CD14-positive monocyte (primary cell): ENCODE data around the gene CARM1. TPM values are rescaled to one million over a fixed set of nuclear protein-coding genes. Genes with fewer than 3 reads are reported as not detected.
A peak's percentile ranks its signal among the peaks of the same experiment; 100 is the strongest.

Experiments
- DNase-seq, 3 donors: peaks; one replicate each; pipeline ENCODE4 v3.0.0-alpha.2; 2011 to 2022
- H2AFZ ChIP-seq: 2 replicates; pipeline ENCODE4 v1.6.0; 2012; ENCODE audit warnings: mild to moderate bottlenecking, low read depth, low read length, inconsistent platforms; ENCODE audit not compliant: insufficient read depth, poor library complexity, severe bottlenecking
- H3K27ac ChIP-seq, 2 donors: 1 replicate in 1 of 2; 2 replicates in 1 of 2; pipeline ENCODE4 v1.5.1; 2012 to 2013; ENCODE audit warnings: low read length in 2 of 2, control low read depth in 1 of 2, inconsistent platforms in 1 of 2, low read depth in 1 of 2, mild to moderate bottlenecking in 1 of 2
- H3K27me3 ChIP-seq, 2 donors: one replicate each; pipeline versions ENCODE4 v1.6.0 to v1.6.1; 2011 to 2013; ENCODE audit warnings: low read length in 2 of 2; ENCODE audit not compliant: control insufficient read depth in 2 of 2, insufficient read depth in 2 of 2
- H3K36me3 ChIP-seq, 2 donors: replicated peaks in 1 of 2; 1 replicate in 1 of 2; 2 replicates in 1 of 2; pipeline versions ENCODE4 v1.5.1 to v1.6.1; 2012 to 2013; ENCODE audit warnings: low read length in 2 of 2, control low read depth in 1 of 2, inconsistent platforms in 1 of 2, mild to moderate bottlenecking in 1 of 2; ENCODE audit not compliant: insufficient read depth in 2 of 2, control insufficient read depth in 1 of 2
- H3K4me1 ChIP-seq, 2 donors: 1 replicate in 1 of 2; 2 replicates in 1 of 2; pipeline versions ENCODE4 v1.5.1 to v1.6.1; 2012 to 2013; ENCODE audit warnings: low read length in 2 of 2, control low read depth in 1 of 2, inconsistent platforms in 1 of 2, mild to moderate bottlenecking in 1 of 2, moderate library complexity in 1 of 2; ENCODE audit not compliant: insufficient read depth in 2 of 2, control insufficient read depth in 1 of 2
- H3K4me2 ChIP-seq: replicated peaks from 2 replicates; pipeline ENCODE3; 2012; ENCODE audit warnings: low read length, moderate library complexity, mild to moderate bottlenecking; ENCODE audit not compliant: poor library complexity, severe bottlenecking; ENCODE audit errors: extremely low read depth
- H3K4me3 ChIP-seq, 3 experiments: fragments of 200-600 bp in 1 of 3; sonication (generic) in 1 of 3; replicated peaks in 1 of 3; 1 replicate in 2 of 3; 2 replicates in 1 of 3; pipeline ENCODE4 v1.5.1; 2011 to 2013; ENCODE audit warnings: low read length in 3 of 3, mild to moderate bottlenecking in 3 of 3, control low read depth in 2 of 3, low read depth in 2 of 3, inconsistent platforms in 1 of 3, moderate library complexity in 1 of 3
- H3K79me2 ChIP-seq: 2 replicates; pipeline ENCODE4 v1.6.0; 2012; ENCODE audit warnings: mild to moderate bottlenecking, control low read depth, inconsistent platforms, low read length, moderate library complexity; ENCODE audit not compliant: insufficient read depth
- H3K9ac ChIP-seq: 2 replicates; pipeline ENCODE4 v1.6.0; 2017; ENCODE audit warnings: low read length, mild to moderate bottlenecking; ENCODE audit not compliant: insufficient read depth, poor library complexity, severe bottlenecking
- H3K9me3 ChIP-seq, 2 donors: replicated peaks in 1 of 2; 1 replicate in 1 of 2; 2 replicates in 1 of 2; pipeline versions ENCODE4 v1.5.1 to v1.6.1; 2012 to 2013; ENCODE audit warnings: low read length in 2 of 2, control low read depth in 1 of 2; ENCODE audit not compliant: control insufficient read depth in 1 of 2, insufficient read depth in 1 of 2
- H4K20me1 ChIP-seq: 2 replicates; pipeline ENCODE4 v1.6.0; 2012; ENCODE audit warnings: mild to moderate bottlenecking, low read length, control low read depth, moderate library complexity; ENCODE audit not compliant: insufficient read depth
- H3K27ac Mint-ChIP-seq, 7 donors: one replicate each; pipeline ENCODE4 v1.8.0; 2020; ENCODE audit warnings: mild to moderate bottlenecking in 7 of 7, mixed read lengths in 7 of 7, moderate library complexity in 6 of 7, inconsistent platforms in 2 of 7
- H3K27me3 Mint-ChIP-seq, 3 donors: one replicate each; pipeline ENCODE4 v1.8.0; 2021 to 2022; ENCODE audit warnings: low read depth in 3 of 3, mild to moderate bottlenecking in 3 of 3, mixed read lengths in 3 of 3, moderate library complexity in 3 of 3, inconsistent platforms in 1 of 3
- H3K36me3 Mint-ChIP-seq, 2 donors: one replicate each; pipeline ENCODE4 v1.8.0; 2020; ENCODE audit warnings: mixed read lengths in 2 of 2, inconsistent platforms in 1 of 2, mild to moderate bottlenecking in 1 of 2
- H3K4me1 Mint-ChIP-seq: one replicate; pipeline ENCODE4 v1.8.0; 2020; ENCODE audit warnings: mild to moderate bottlenecking, mixed read lengths
- H3K4me3 Mint-ChIP-seq, 2 donors: one replicate each; pipeline ENCODE4 v1.8.0; 2020; ENCODE audit warnings: mild to moderate bottlenecking in 2 of 2, mixed read lengths in 2 of 2, moderate library complexity in 1 of 2
- H3K9me3 Mint-ChIP-seq, 7 donors: one replicate each; pipeline ENCODE4 v1.8.0; 2020 to 2022; ENCODE audit warnings: mixed read lengths in 7 of 7, mild to moderate bottlenecking in 6 of 7, moderate library complexity in 6 of 7, inconsistent platforms in 2 of 7
- CTCF ChIP-seq: fragments of 200-600 bp; IDR thresholded peaks from one replicate; pipeline ENCODE4 v1.8.0; 2022; ENCODE audit warnings: antibody characterized with exemption, mild to moderate bottlenecking
- WGBS: methylation state at CpG from one replicate; pipeline ENCODE4 v1.1.5; 2013; ENCODE audit warnings: missing lambda C conversion rate; ENCODE audit not compliant: insufficient coverage; 5-methylcytosine and 5-hydroxymethylcytosine counted together
- intact Hi-C, 2 donors: fragments of 100-400 bp; cut with micrococcal nuclease; formaldehyde crosslinking; loops; one replicate each; pipeline versions ENCODE4 v1.15.0 to v1.15.1; 2023
- polyA plus RNA-seq, 3 donors: library from polyadenylated mRNA; depleted of rRNA in 1 of 3; unstranded in 2 of 3; stranded (reverse) in 1 of 3; fragments of 300-500 nt in 2 of 3; fragments of >200 nt in 1 of 3; fragmentation: Illumina TruSeq in 2 of 3; gene quantifications; 1 replicate in 2 of 3; 2 replicates in 1 of 3; pipeline ENCODE4 v1.2.3, GENCODE V29; 2012 to 2021
- small RNA-seq: library from RNA; depleted of rRNA; stranded (forward); fragments of <200 nt; gene quantifications from one replicate; pipeline ENCODE3, GENCODE V24; 2012; ENCODE audit warnings: low read depth; ENCODE audit not compliant: insufficient read length

The CARM1 gene
- polyA plus RNA-seq, 3 donors: 0.17 to 26.3 (median 0.29) TPM

- H3K27me3 Mint-ChIP-seq: no peaks in the 10 kb centered on the region
- peak overlapping the region in 2 of 7 donors; percentile 8 to 63 for H3K27ac Mint-ChIP-seq
- Histone ChIP-seq H3K36me3 (no peaks in the 10 kb centered on the region), H3K27me3 (no peaks in the 10 kb centered on the region), H3K4me2 (no peak overlapping the region), H3K4me1 (peaks cover 0 to 5% of the 10 kb centered on the region in 2 donors), H3K79me2 (peaks cover 93% of the 10 kb centered on the region), H3K27ac (no peak overlapping the region), H3K9ac (no peak overlapping the region), H3K9me3 (no peaks in the 10 kb centered on the region), H4K20me1 (peaks cover 90% of the 10 kb centered on the region), H2AFZ (no peak overlapping the region), H3K4me3 (no peak overlapping the region)
- H3K36me3 Mint-ChIP-seq: peaks cover 3 to 12% of the 10 kb centered on the region in 2 donors
- no peak overlapping the region for H3K4me3 Mint-ChIP-seq
- no peak for DNase-seq
- no peak for TF ChIP-seq CTCF
- WGBS: 97% methylated on average over 4 of the region's 8 CpGs
- intact Hi-C loops: no loop called here
- peaks cover 0 to 7% (median 0%) of the 10 kb centered on the region in 7 donors for H3K9me3 Mint-ChIP-seq
- H3K4me1 Mint-ChIP-seq: peaks cover 31% of the 10 kb centered on the region
Observed at GRCh38 chr19:10971107-10971726, 99.9 kb downstream of the CARM1 start.

Small RNAs within 50 kb of the gene (small RNA-seq; reads per million reads assigned to genes)
- gene MIR6793: not detected

Other genes with a start within 250 kb of the CARM1 start
- gene SLC44A2, start 246.0 kb upstream of the CARM1 start, polyA plus RNA-seq: 10 to 100 TPM; 43.5 to 95.9 (median 69.4) TPM
- gene ILF3, start 217.2 kb upstream of the CARM1 start, polyA plus RNA-seq: 100 to 1,000 TPM in 1 of 3 donors, 10 to 100 TPM in 2; 34.4 to 189 (median 48.1) TPM
- 10 to 100 TPM in 2 of 3 donors, 1 to 10 TPM in 1; 9.9 to 29.6 (median 12.3) TPM for gene QTRT1, start 170.1 kb upstream of the CARM1 start, polyA plus RNA-seq
- 100 to 1,000 TPM in 1 of 3 donors, 10 to 100 TPM in 2; 53.0 to 186 (median 69.5) TPM for gene DNM2, start 153.5 kb upstream of the CARM1 start, polyA plus RNA-seq
- 10 to 100 TPM; 23.2 to 56.7 (median 51.3) TPM for gene TMED1, start 35.3 kb upstream of the CARM1 start, polyA plus RNA-seq
- 100 to 1,000 TPM; 134 to 174 (median 149) TPM for gene C19orf38, start 23.1 kb upstream of the CARM1 start, polyA plus RNA-seq
- gene YIPF2, start 57.1 kb downstream of the CARM1 start, polyA plus RNA-seq: 10 to 100 TPM; 12.3 to 25.2 (median 15.5) TPM
- 10 to 100 TPM in 2 of 3 donors, 1 to 10 TPM in 1; 5.2 to 18.7 (median 14.1) TPM for gene TIMM29, start 57.3 kb downstream of the CARM1 start, polyA plus RNA-seq
- gene SMARCA4, start 89.5 kb downstream of the CARM1 start, polyA plus RNA-seq: 10 to 100 TPM in 1 of 3 donors, 1 to 10 TPM in 2; 5.1 to 53.3 (median 7.0) TPM
- 10 to 100 TPM; 14.3 to 21.2 (median 19.8) TPM for gene LDLR, start 217.9 kb downstream of the CARM1 start, polyA plus RNA-seq